ENCODE data around the gene IL4I1.

IL4I1 gene

GRCh38 chr19:49894011-49894664 is 2.5 kb downstream of the IL4I1 start:
- DNase-seq: no peak

- no peak for DNase-seq
Measured at GRCh38 chr19:49892716-49893115, 4.0 kb downstream of the IL4I1 start.

GRCh38 chr19:49891393-49891792 is 5.3 kb downstream of the IL4I1 start:
- DNase-seq: no peak

GRCh38 chr19:49890349-49891311 is 6.1 kb downstream of the IL4I1 start:
- no peak for DNase-seq

GRCh38 chr19:49889687-49890348 is 6.9 kb downstream of the IL4I1 start:
- DNase-seq: no peak

GRCh38 chr19:49889038-49889686 is 7.5 kb downstream of the IL4I1 start:
- DNase-seq: no peak

GRCh38 chr19:49888510-49888824 is 8.2 kb downstream of the IL4I1 start:
- DNase-seq: peak; percentile 57

- DNase-seq: peak; percentile 65
Measured at GRCh38 chr19:49887665-49888509, 8.8 kb downstream of the IL4I1 start.

GRCh38 chr19:49887037-49887664 is 9.5 kb downstream of the IL4I1 start:
- DNase-seq: no peak

- no peak for DNase-seq
Measured at GRCh38 chr19:49884760-49885159, 11.9 kb downstream of the IL4I1 start.

GRCh38 chr19:49884109-49884508 is 12.6 kb downstream of the IL4I1 start:
- DNase-seq: no peak

- no peak for DNase-seq
Measured at GRCh38 chr19:49883094-49883493, 13.6 kb downstream of the IL4I1 start.

GRCh38 chr19:49882643-49883042 is 14.0 kb downstream of the IL4I1 start:
- DNase-seq: no peak

- no peak for DNase-seq
Measured at GRCh38 chr19:49881672-49882394, 14.9 kb downstream of the IL4I1 start.

- DNase-seq: no peak
Measured at GRCh38 chr19:49881186-49881585, 15.5 kb downstream of the IL4I1 start.

GRCh38 chr19:49880162-49880869 is 16.4 kb downstream of the IL4I1 start:
- no peak for DNase-seq

- no peak for DNase-seq
Measured at GRCh38 chr19:49879243-49879963, 17.3 kb downstream of the IL4I1 start.

GRCh38 chr19:49878744-49879070 is 18.0 kb downstream of the IL4I1 start:
- DNase-seq: no peak

- peak; percentile 90 for DNase-seq
Measured at GRCh38 chr19:49877879-49878743, 18.6 kb downstream of the IL4I1 start.
